IMR-90 (cell line): ENCODE data around the gene LILRB1. TPM values are rescaled to one million over a fixed set of nuclear protein-coding genes. Genes with fewer than 3 reads are reported as not detected.

Experiments
- ATAC-seq: fragments of 200-7000 bp; cut with Tn5 transposase; 2 replicates; pipeline ENCODE4 v1.9.1; 2020; ENCODE audit warnings: low read depth, mild to moderate bottlenecking, moderate library complexity
- BruUV-seq: library from RNA; stranded (reverse); fragments of 400-500 nt; replicated peaks from 2 replicates; lab custom pipeline; 2021; lab: Mats Ljungman, UMichigan
- CTCF ChIA-PET: fragments of 300-600 bp; formaldehyde crosslinking; extraction: SDS; loops from one replicate; lab custom pipeline; 2021; ENCODE audit warnings: antibody characterized with exemption; lab: Yijun Ruan, JAX
- POLR2A ChIA-PET: fragments of 300-600 bp; sonication (Branson Sonifier 250); formaldehyde crosslinking; loops from one replicate; lab custom pipeline; 2022; ENCODE audit warnings: antibody characterized with exemption; ENCODE audit not compliant: unreplicated experiment; lab: Charles Lee
- DNase-seq: peaks from one replicate; pipeline ENCODE4 v3.0.0; 2013
- H2AFZ ChIP-seq: replicated peaks from 2 replicates; pipeline ENCODE3; 2013; ENCODE audit warnings: low read length, mild to moderate bottlenecking; ENCODE audit not compliant: poor library complexity
- H2AK5ac ChIP-seq: 2 replicates; pipeline ENCODE4 v1.6.1; 2013; ENCODE audit warnings: low read depth, low read length, inconsistent platforms
- H2AK9ac ChIP-seq: replicated peaks from 2 replicates; pipeline ENCODE3; 2013; ENCODE audit warnings: mild to moderate bottlenecking, low read depth, low read length, moderate library complexity; ENCODE audit not compliant: poor library complexity
- H2BK120ac ChIP-seq: 2 replicates; pipeline ENCODE4 v1.6.1; 2013; ENCODE audit warnings: low read depth, low read length, inconsistent platforms
- H2BK15ac ChIP-seq: 3 replicates; pipeline ENCODE4 v1.6.1; 2013; ENCODE audit warnings: low read depth, low read length, inconsistent platforms
- H2BK20ac ChIP-seq: 2 replicates; pipeline ENCODE4 v1.6.1; 2013; ENCODE audit warnings: low read depth, mild to moderate bottlenecking, inconsistent platforms, low read length, moderate library complexity
- H2BK5ac ChIP-seq: 2 replicates; pipeline ENCODE4 v1.6.1; 2013; ENCODE audit warnings: mild to moderate bottlenecking, low read depth, low read length, inconsistent platforms; ENCODE audit not compliant: poor library complexity, severe bottlenecking
- H3K14ac ChIP-seq: replicated peaks from 2 replicates; pipeline ENCODE4 v1.6.1; 2013; ENCODE audit warnings: low read depth, low read length, inconsistent platforms
- H3K18ac ChIP-seq: 2 replicates; pipeline ENCODE4 v1.6.1; 2013; ENCODE audit warnings: low read depth, low read length, control low read depth
- H3K23ac ChIP-seq: 2 replicates; pipeline ENCODE4 v1.6.1; 2013; ENCODE audit warnings: low read depth, low read length, inconsistent platforms
- H3K27ac ChIP-seq: 2 replicates; pipeline ENCODE4 v1.5.1; 2013; ENCODE audit warnings: mild to moderate bottlenecking, control low read depth, low read length; ENCODE audit not compliant: insufficient read depth
- H3K27me3 ChIP-seq: 2 replicates; pipeline ENCODE4 v1.6.1; 2013; ENCODE audit warnings: low read length; ENCODE audit not compliant: control insufficient read depth, insufficient read depth
- H3K36me3 ChIP-seq: 2 replicates; pipeline ENCODE4 v1.6.1; 2013; ENCODE audit warnings: low read length, mixed read lengths; ENCODE audit not compliant: control insufficient read depth, insufficient read depth
- H3K4ac ChIP-seq: 2 replicates; pipeline ENCODE4 v1.6.1; 2013; ENCODE audit warnings: low read depth, low read length, inconsistent platforms
- H3K4me1 ChIP-seq: 2 replicates; pipeline ENCODE4 v1.6.1; 2013; ENCODE audit warnings: low read length, mixed read lengths; ENCODE audit not compliant: control insufficient read depth, insufficient read depth
- H3K4me2 ChIP-seq: 2 replicates; pipeline ENCODE4 v1.6.1; 2013; ENCODE audit warnings: low read depth, mild to moderate bottlenecking, control low read depth, low read length, moderate library complexity
- H3K4me3 ChIP-seq: 2 replicates; pipeline ENCODE4 v1.5.1; 2013; ENCODE audit warnings: low read depth, mild to moderate bottlenecking, control low read depth, low read length, moderate library complexity; ENCODE audit not compliant: insufficient read depth
- H3K56ac ChIP-seq: 2 replicates; pipeline ENCODE4 v1.6.1; 2013; ENCODE audit warnings: low read length, inconsistent platforms; ENCODE audit not compliant: insufficient read depth; ENCODE audit errors: extremely low read depth
- H3K79me1 ChIP-seq, 2 experiments: 2 replicates each; pipeline ENCODE4 v1.6.1; 2013; ENCODE audit warnings: low read length in 2 of 2, inconsistent platforms in 1 of 2, low read depth in 1 of 2
- H3K9ac ChIP-seq: 2 replicates; pipeline ENCODE4 v1.6.1; 2013; ENCODE audit warnings: low read depth, low read length, control low read depth
- H3K9me1 ChIP-seq: 2 replicates; pipeline ENCODE4 v1.6.1; 2013; ENCODE audit warnings: low read length, inconsistent platforms; ENCODE audit not compliant: insufficient read depth
- H3K9me3 ChIP-seq: 2 replicates; pipeline ENCODE4 v1.6.1; 2013; ENCODE audit warnings: low read length; ENCODE audit not compliant: control insufficient read depth, insufficient read depth
- H4K20me1 ChIP-seq: 2 replicates; pipeline ENCODE4 v1.6.1; 2013; ENCODE audit warnings: low read length, inconsistent platforms; ENCODE audit not compliant: insufficient read depth
- H4K5ac ChIP-seq: 2 replicates; pipeline ENCODE4 v1.6.1; 2013; ENCODE audit warnings: mild to moderate bottlenecking, low read depth, low read length, control low read depth
- H4K8ac ChIP-seq, 2 experiments: 2 replicates each; pipeline ENCODE4 v1.6.1; 2013; ENCODE audit warnings: low read depth in 2 of 2, low read length in 2 of 2, control low read depth in 1 of 2, inconsistent platforms in 1 of 2
- H4K91ac ChIP-seq: 2 replicates; pipeline ENCODE4 v1.6.1; 2013; ENCODE audit warnings: low read depth, low read length, inconsistent platforms; ENCODE audit not compliant: insufficient read depth
- BHLHE40 ChIP-seq: fragments of 150-350 bp; IDR thresholded peaks from 2 replicates; pipeline ENCODE4 v1.6.1; 2016; ENCODE audit warnings: mild to moderate bottlenecking, low read depth, low read length
- CEBPB ChIP-seq: IDR thresholded peaks from 2 replicates; pipeline ENCODE4 v1.6.1; 2012; ENCODE audit warnings: low read depth, low read length, improper control_type of control experiment
- CHD1 ChIP-seq: IDR thresholded peaks from 2 replicates; pipeline ENCODE4 v1.6.1; 2012; ENCODE audit warnings: low read depth, low read length, improper control_type of control experiment
- CTCF ChIP-seq: conservative IDR thresholded peaks from 2 replicates; pipeline ENCODE4 v1.5.1; 2012; ENCODE audit warnings: mild to moderate bottlenecking, low read depth, low read length, improper control_type of control experiment
- ELK1 ChIP-seq: fragments of 150-350 bp; IDR thresholded peaks from 2 replicates; pipeline ENCODE4 v1.6.1; 2016; ENCODE audit warnings: low read depth, mild to moderate bottlenecking, low read length, moderate library complexity, borderline replicate concordance
- FOS ChIP-seq: fragments of 150-350 bp; IDR thresholded peaks from 2 replicates; pipeline ENCODE4 v1.6.1; 2016; ENCODE audit warnings: low read depth, low read length
- MAFK ChIP-seq: IDR thresholded peaks from 2 replicates; pipeline ENCODE4 v1.6.1; 2012; ENCODE audit warnings: low read depth, low read length, improper control_type of control experiment
- MAZ ChIP-seq: IDR thresholded peaks from 2 replicates; pipeline ENCODE4 v1.6.1; 2012; ENCODE audit warnings: low read depth, mild to moderate bottlenecking, low read length, improper control_type of control experiment, moderate library complexity, borderline replicate concordance
- MXI1 ChIP-seq: IDR thresholded peaks from 2 replicates; pipeline ENCODE4 v1.6.1; 2012; ENCODE audit warnings: low read depth, mild to moderate bottlenecking, low read length, moderate library complexity, borderline replicate concordance
- NFE2L2 ChIP-seq: fragments of 150-350 bp; IDR thresholded peaks from 2 replicates; pipeline ENCODE4 v1.6.1; 2016; ENCODE audit warnings: low read depth, mild to moderate bottlenecking, low read length
- POLR2A ChIP-seq: IDR thresholded peaks from 2 replicates; pipeline ENCODE4 v1.6.1; 2012; ENCODE audit warnings: mild to moderate bottlenecking, low read depth, low read length
- RAD21 ChIP-seq: IDR thresholded peaks from 2 replicates; pipeline ENCODE4 v1.6.1; 2012; ENCODE audit warnings: low read length, improper control_type of control experiment
- RCOR1 ChIP-seq: IDR thresholded peaks from 2 replicates; pipeline ENCODE4 v1.6.1; 2012; ENCODE audit warnings: mild to moderate bottlenecking, low read length, improper control_type of control experiment; ENCODE audit not compliant: insufficient replicate concordance
- RFX5 ChIP-seq: IDR thresholded peaks from 2 replicates; pipeline ENCODE4 v1.8.0; 2012; ENCODE audit warnings: low read depth, mild to moderate bottlenecking, low read length, moderate library complexity
- USF2 ChIP-seq: fragments of 150-350 bp; IDR thresholded peaks from 2 replicates; pipeline ENCODE4 v1.6.1; 2017; ENCODE audit warnings: mild to moderate bottlenecking, antibody characterized with exemption, low read length, low read depth
- WGBS, 2 experiments: methylation state at CpG; one replicate each; pipeline versions ENCODE4 v1.1.5 to v1.1.7; 2013; ENCODE audit warnings: missing lambda C conversion rate in 2 of 2; ENCODE audit not compliant: insufficient read length in 1 of 2; ENCODE audit errors: extremely low coverage in 2 of 2; 5-methylcytosine and 5-hydroxymethylcytosine counted together
- dilution Hi-C: fragments of 300-500 bp; cut with HindIII; formaldehyde crosslinking; loops from one replicate; pipeline ENCODE4 v1.14.3; 2018; ENCODE audit warnings: low sequenced_read_pairs; ENCODE audit not compliant: unreplicated experiment
- in situ Hi-C: fragments of 300-500 bp; cut with MboI; formaldehyde crosslinking; loops from 3 replicates; pipeline ENCODE4 v1.14.3; 2019; ENCODE audit warnings: low sequenced_read_pairs, inconsistent platforms, mixed read lengths
- intact Hi-C: fragments of 100-400 bp; cut with micrococcal nuclease; formaldehyde crosslinking; loops from 2 replicates; pipeline ENCODE4 v1.10.0; 2022
- polyA plus RNA-seq, 3 experiments: library from polyadenylated mRNA; depleted of rRNA; stranded (reverse); fragments of >200 nt; gene quantifications; 2 replicates each; pipeline ENCODE4 v1.2.3, GENCODE V29; 2012; ENCODE audit warnings: low replicate concordance in 1 of 3
- total RNA-seq: library from RNA; depleted of rRNA; stranded (reverse); fragments of >200 nt; gene quantifications from 2 replicates; pipeline ENCODE4 v1.2.3, GENCODE V29; 2012

LILRB1 gene
- total and polyA plus RNA-seq, 2 of the 4 experiments (the other 2 are of a cell fraction) = not detected

- Histone ChIP-seq H4K5ac (no peak overlapping the region), H2AFZ (no peak overlapping the region), H3K79me1 (no peaks in the 10 kb centered on the region), H3K4me3 (no peak overlapping the region), H2BK15ac (no peak overlapping the region), H3K9me1 (no peaks in the 10 kb centered on the region), H3K27ac (no peak overlapping the region), H3K4ac (no peak overlapping the region), H2BK120ac (no peak overlapping the region), H3K14ac (no peak overlapping the region), H3K56ac (no peak overlapping the region), H4K8ac (no peak overlapping the region), H2AK5ac (no peak overlapping the region), H3K9ac (no peak overlapping the region), H2BK20ac (no peak overlapping the region), H3K23ac (no peak overlapping the region), H3K27me3 (no peaks in the 10 kb centered on the region), H4K20me1 (no peaks in the 10 kb centered on the region), H3K9me3 (peaks cover 30% of the 10 kb centered on the region), H2AK9ac (no peak overlapping the region), H4K91ac (no peak overlapping the region), H3K36me3 (no peaks in the 10 kb centered on the region), H3K4me2 (no peak overlapping the region), H2BK5ac (no peak overlapping the region), H3K4me1 (no peaks in the 10 kb centered on the region), H3K18ac (no peak overlapping the region)
- intact Hi-C loops = no loop called here
- in situ Hi-C loops = no loop called here
- ChIA-PET CTCF (no interaction called here), POLR2A (no interaction called here)
- WGBS, 2 experiments = 88% methylated on average over 8 of the region's 26 CpGs; no CpG with 5 or more reads in 1 of the 2 experiments
- BruUV-seq = no TSS peak
- dilution Hi-C loops = no loop called here
- DNase-seq (no peak), ATAC-seq (no peak)
- TF ChIP-seq NFE2L2 (no peak), CHD1 (no peak), RAD21 (no peak), POLR2A (no peak), FOS (no peak), MAFK (no peak), MXI1 (no peak), USF2 (no peak), CEBPB (no peak), BHLHE40 (no peak), ELK1 (no peak), CTCF (no peak), RFX5 (no peak), RCOR1 (no peak), MAZ (no peak)
These were observed 20.9 kb upstream of the LILRB1 start for GRCh38 chr19:54609356-54609791.
